Right lobe of liver (tissue), 6 donors: ENCODE data around the gene AMMECR1. TPM values are rescaled to one million over a fixed set of nuclear protein-coding genes. Genes with fewer than 3 reads are reported as not detected.
"Not testable (repeated sequence)": the region's sequence is repeated elsewhere in the genome, so short reads cannot be mapped to it uniquely, and the experiment has no call there.

Experiments
- ATAC-seq, 4 donors: fragments of 200-7000 bp; cut with Tn5 transposase; one replicate each; pipeline ENCODE4 v1.9.1; 2020; ENCODE audit warnings: mild to moderate bottlenecking in 4 of 4, moderate library complexity in 4 of 4
- DNase-seq, 3 donors: peaks; one replicate each; pipeline ENCODE4 v3.0.0-alpha.2; 2020
- H3K27ac ChIP-seq, 3 donors: fragments of 200-600 bp; one replicate each; pipeline ENCODE4 v1.8.0; 2022
- H3K27me3 ChIP-seq, 2 donors: fragments of 200-600 bp; one replicate each; pipeline ENCODE4 v1.8.0; 2022
- H3K36me3 ChIP-seq, 4 donors: fragments of 200-600 bp; sonication (generic) in 1 of 4; one replicate each; pipeline versions ENCODE4 v1.5.1 to v1.8.0; 2017 to 2022; ENCODE audit warnings: control low read depth in 1 of 4
- H3K4me1 ChIP-seq, 4 donors: fragments of 200-600 bp; sonication (generic) in 1 of 4; one replicate each; pipeline versions ENCODE4 v1.5.1 to v1.8.0; 2017 to 2022; ENCODE audit warnings: control low read depth in 1 of 4
- H3K4me3 ChIP-seq, 3 donors: fragments of 200-600 bp; one replicate each; pipeline ENCODE4 v1.8.0; 2022
- H3K9me3 ChIP-seq, 4 donors: fragments of 200-600 bp; sonication (generic) in 1 of 4; one replicate each; pipeline versions ENCODE4 v1.5.1 to v1.8.0; 2017 to 2022; ENCODE audit warnings: control low read depth in 1 of 4
- POLR2A ChIP-seq: fragments of 450-650 bp; IDR thresholded peaks from one replicate; pipeline ENCODE4 v1.6.1; 2017; ENCODE audit warnings: antibody characterized with exemption, mild to moderate bottlenecking
- WGBS: methylation state at CpG from one replicate; pipeline ENCODE4 v1.1.6; 2018; ENCODE audit warnings: low coverage, low lambda C conversion rate; ENCODE audit not compliant: insufficient coverage; ENCODE audit errors: missing lambda C conversion rate; 5-methylcytosine and 5-hydroxymethylcytosine counted together
- intact Hi-C, 2 donors: fragments of 100-400 bp; cut with DNase I; formaldehyde crosslinking; loops; one replicate each; pipeline versions ENCODE4 v1.11.2 to v1.14.1; 2022
- total RNA-seq, 6 experiments: library from RNA; depleted of rRNA in 2 of 6; stranded (reverse); fragments of >200 nt in 2 of 6; fragmentation: NEBNext Ultra II Directional in 3 of 6; extraction: Animal tissue kit (Norgen Biotek cat#: 25700) in 3 of 6; gene quantifications; one replicate each; pipeline versions ENCODE4 v1.1.0 to v1.2.4, GENCODE V29; 2016 to 2023
- TF ChIP-seq, protein P1 (sequence below), 4 donors: fragments of 200-600 bp in 3 of 4; fragments of 450-650 bp in 1 of 4; IDR thresholded peaks; one replicate each; pipeline versions ENCODE4 v1.5.1 to v1.8.0; 2016 to 2022; ENCODE audit warnings: antibody characterized with exemption in 4 of 4, mild to moderate bottlenecking in 2 of 4
- donor health status: DM: no; HTN: yes; CAD: no.
- donor health status: DM: no; HTN: no; CAD: no.
- donor health status: DM: no; HTN: no; CAD: no.
- donor health status: DM: no; HTN: yes; CAD: no.
- donor health status: DM: no; HTN: yes; CAD: no.

The AMMECR1 gene
- total RNA-seq, 6 experiments from 2014 or later = 3.1 to 3.9 (median 3.4) TPM

DNA sequence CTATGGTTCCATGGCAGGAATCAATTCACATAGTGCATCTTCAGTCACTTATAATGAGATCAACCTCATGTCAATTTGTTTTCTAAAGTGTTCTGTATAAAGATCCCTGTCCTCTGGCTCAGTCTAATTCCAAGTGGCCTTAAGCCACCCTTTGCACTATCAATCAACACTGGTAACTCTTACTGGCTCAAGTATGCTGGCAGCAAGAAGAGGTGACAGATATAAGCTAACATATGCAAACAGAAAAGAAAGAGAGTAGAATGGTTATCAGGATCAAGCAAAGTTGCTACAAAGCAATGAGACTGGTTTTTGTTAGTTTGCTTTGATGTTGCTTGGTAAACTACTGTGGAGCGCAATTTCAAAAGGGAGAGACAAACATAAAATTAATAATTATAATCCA is 67.0 kb downstream of the AMMECR1 start:
- TF ChIP-seq, protein P1, sequence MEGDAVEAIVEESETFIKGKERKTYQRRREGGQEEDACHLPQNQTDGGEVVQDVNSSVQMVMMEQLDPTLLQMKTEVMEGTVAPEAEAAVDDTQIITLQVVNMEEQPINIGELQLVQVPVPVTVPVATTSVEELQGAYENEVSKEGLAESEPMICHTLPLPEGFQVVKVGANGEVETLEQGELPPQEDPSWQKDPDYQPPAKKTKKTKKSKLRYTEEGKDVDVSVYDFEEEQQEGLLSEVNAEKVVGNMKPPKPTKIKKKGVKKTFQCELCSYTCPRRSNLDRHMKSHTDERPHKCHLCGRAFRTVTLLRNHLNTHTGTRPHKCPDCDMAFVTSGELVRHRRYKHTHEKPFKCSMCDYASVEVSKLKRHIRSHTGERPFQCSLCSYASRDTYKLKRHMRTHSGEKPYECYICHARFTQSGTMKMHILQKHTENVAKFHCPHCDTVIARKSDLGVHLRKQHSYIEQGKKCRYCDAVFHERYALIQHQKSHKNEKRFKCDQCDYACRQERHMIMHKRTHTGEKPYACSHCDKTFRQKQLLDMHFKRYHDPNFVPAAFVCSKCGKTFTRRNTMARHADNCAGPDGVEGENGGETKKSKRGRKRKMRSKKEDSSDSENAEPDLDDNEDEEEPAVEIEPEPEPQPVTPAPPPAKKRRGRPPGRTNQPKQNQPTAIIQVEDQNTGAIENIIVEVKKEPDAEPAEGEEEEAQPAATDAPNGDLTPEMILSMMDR (IDR thresholded peaks at IDR 0.05) = no peak
- TF ChIP-seq POLR2A = no peak
- 70% methylated on average over 1 of the region's 1 CpG for WGBS
- DNase-seq (no peak), ATAC-seq (no peak)
- intact Hi-C loops = no loop called here
- H3K4me3 ChIP-seq = no peak overlapping the region
- no peaks in the 10 kb centered on the region for H3K36me3 ChIP-seq
- no peaks in the 10 kb centered on the region for H3K27me3 ChIP-seq
- H3K9me3 ChIP-seq = no peaks in the 10 kb centered on the region
- no peaks in the 10 kb centered on the region for H3K4me1 ChIP-seq
- H3K27ac ChIP-seq = no peak overlapping the region

DNA sequence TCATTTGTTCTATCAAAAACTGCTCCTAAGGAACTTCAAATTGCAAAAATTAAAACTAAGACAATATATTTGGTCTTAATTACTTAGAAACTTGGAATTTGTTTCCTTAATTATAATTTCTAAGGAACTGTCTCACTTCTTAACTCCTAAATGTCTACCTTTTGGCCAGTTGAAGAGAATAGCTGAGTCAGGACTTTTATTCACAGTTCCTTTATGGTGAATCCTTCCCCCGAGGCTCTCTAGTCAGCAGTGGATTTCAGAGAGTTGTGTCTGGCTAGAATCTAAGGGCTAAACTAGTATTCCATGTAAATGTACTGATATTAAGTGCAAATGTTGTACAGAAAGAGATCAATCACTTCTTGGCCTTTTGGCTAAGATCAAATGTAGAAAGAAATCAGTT is 69.3 kb downstream of the AMMECR1 start:
- 47% methylated on average over 1 of the region's 1 CpG for WGBS
- intact Hi-C loops = no loop called here
- H3K4me3 ChIP-seq = no peak overlapping the region
- DNase-seq = no peak
- ATAC-seq = no peak
- H3K36me3 ChIP-seq = no peaks in the 10 kb centered on the region
- H3K27me3 ChIP-seq = no peaks in the 10 kb centered on the region
- H3K27ac ChIP-seq = no peak overlapping the region
- no peaks in the 10 kb centered on the region for H3K4me1 ChIP-seq
- TF ChIP-seq, protein P1 (IDR thresholded peaks at IDR 0.05) = no peak
- no peak for TF ChIP-seq POLR2A
- no peaks in the 10 kb centered on the region for H3K9me3 ChIP-seq

DNA sequence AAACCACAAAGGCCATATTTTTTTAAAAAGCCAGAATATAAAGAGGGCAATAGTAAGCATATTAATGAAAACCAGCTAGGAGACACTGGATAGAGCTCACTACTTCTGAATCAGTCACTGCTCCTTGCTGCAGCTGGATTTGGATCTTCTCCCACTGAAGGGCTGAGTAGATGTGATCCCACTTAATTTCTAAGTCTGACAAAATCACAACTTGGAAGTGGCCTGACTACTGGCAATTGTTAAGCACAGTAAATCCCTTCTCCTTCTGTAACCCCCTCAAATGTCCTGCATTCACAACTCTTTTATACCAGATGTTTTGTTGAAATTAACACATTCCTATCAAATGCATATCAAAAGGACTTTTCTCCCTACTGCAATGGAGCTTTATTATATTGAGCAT is 72.9 kb downstream of the AMMECR1 start:
- Histone ChIP-seq H3K27me3 (no peaks in the 10 kb centered on the region), H3K4me1 (no peaks in the 10 kb centered on the region), H3K27ac (no peak overlapping the region), H3K9me3 (no peaks in the 10 kb centered on the region), H3K4me3 (no peak overlapping the region), H3K36me3 (no peaks in the 10 kb centered on the region)
- ATAC-seq (no peak), DNase-seq (no peak)
- intact Hi-C loops = no loop called here
- TF ChIP-seq POLR2A = no peak
- TF ChIP-seq, protein P1 (IDR thresholded peaks at IDR 0.05) = no peak

DNA sequence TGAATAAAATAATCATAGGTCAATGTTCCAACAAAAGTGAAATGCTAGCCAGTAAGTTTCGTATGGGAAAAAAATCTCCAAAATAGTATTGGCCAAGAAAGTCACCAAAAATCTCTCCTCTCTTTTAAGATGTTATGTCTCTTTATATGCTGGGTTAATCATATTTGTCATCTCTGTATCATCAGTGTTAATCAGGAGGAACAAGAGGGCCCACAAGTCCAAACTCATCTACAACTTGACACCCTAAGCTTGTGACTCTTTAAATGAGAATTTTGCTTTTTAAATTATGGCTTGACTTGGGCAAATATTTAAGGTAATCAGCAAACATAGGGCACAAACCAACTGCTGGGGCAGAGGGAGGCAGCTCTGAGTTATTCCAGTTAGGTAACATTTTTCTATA is 75.5 kb downstream of the AMMECR1 start:
- Histone ChIP-seq H3K4me3 (no peak overlapping the region), H3K27ac (no peak overlapping the region), H3K4me1 (no peaks in the 10 kb centered on the region), H3K27me3 (no peaks in the 10 kb centered on the region), H3K36me3 (no peaks in the 10 kb centered on the region), H3K9me3 (no peaks in the 10 kb centered on the region)
- no peak for ATAC-seq
- TF ChIP-seq, protein P1 (IDR thresholded peaks at IDR 0.05) = no peak
- TF ChIP-seq POLR2A = no peak
- intact Hi-C loops = no loop called here
- WGBS = 53% methylated on average over 1 of the region's 1 CpG
- no peak for DNase-seq

DNA sequence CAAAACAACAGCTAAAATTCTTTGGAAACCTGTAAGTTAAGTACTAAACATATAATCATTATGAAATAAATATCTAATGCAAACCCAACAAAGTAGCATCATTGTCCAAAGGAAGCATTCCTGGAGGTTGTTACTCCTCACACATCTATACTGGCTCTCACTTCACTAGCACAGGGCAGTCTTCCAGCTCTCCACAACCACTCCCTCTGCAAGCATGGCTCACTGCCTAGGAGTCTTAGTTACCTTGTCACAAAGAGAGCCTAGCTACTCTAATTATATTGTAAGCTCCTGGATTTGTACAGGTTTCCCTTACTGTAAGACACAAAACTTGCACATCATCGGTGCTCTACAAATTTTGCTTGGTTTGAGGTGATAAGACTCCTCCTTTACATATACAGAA is 76.1 kb downstream of the AMMECR1 start:
- peak; percentile 52 to 70 (median 53) for ATAC-seq
- no peaks in the 10 kb centered on the region for H3K36me3 ChIP-seq
- no peak for TF ChIP-seq POLR2A
- TF ChIP-seq, protein P1 (IDR thresholded peaks at IDR 0.05) = no peak
- WGBS = 67% methylated on average over 1 of the region's 1 CpG
- no peaks in the 10 kb centered on the region for H3K9me3 ChIP-seq
- peak in 1 of 3 donors; percentile 42 for DNase-seq
- no peaks in the 10 kb centered on the region for H3K4me1 ChIP-seq
- H3K4me3 ChIP-seq = no peak overlapping the region
- no peaks in the 10 kb centered on the region for H3K27me3 ChIP-seq
- no peak overlapping the region for H3K27ac ChIP-seq
- intact Hi-C loops = no loop called here

DNA sequence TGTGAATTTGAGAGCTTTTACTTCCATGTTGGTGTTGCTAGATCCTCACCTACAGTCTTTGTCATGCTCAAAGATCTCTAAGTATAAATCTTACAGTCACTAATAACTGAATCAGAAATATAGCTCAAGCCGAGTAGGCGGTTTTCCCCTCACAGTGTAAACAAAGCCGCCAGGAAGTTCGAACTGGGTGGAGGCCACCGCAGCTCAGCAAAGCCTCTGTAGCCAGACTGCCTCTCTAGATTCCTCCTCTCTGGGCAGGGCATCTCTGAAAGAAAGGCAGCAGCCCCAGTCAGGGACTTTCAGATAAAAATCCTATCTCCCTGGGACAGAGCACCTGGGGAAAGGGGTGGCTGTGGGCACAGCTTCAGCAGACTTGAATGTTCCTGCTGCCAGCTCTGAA is 79.6 kb downstream of the AMMECR1 start:
- H3K36me3 ChIP-seq, ATAC-seq, H3K27ac ChIP-seq, intact Hi-C loops, H3K4me1 ChIP-seq, DNase-seq, H3K9me3 ChIP-seq, H3K27me3 ChIP-seq, H3K4me3 ChIP-seq: not testable (repeated sequence)
- 51% methylated on average over 5 of the region's 5 CpGs for WGBS

DNA sequence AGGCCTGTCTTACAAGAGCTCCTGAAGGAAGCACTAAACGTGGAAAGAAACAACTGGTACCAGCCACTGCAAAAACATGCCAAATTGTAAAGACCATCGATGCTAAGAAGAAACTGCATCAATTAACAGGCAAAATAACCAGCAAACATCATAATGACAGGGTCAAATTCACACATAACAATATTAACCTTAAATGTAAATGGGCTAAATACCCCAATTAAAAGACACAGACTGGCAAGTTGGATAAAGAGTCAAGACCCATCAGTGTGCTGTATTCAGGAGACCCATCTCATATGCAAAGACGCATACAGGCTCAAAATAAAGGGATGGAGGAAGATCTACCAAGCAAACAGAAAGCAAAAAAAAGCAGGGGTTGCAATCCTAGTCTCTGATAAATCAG is 86.4 kb downstream of the AMMECR1 start:
- ATAC-seq, H3K9me3 ChIP-seq: not testable (repeated sequence)

More for the DNA sequence above, 86.4 kb downstream of the AMMECR1 start:
- H3K27me3 ChIP-seq, H3K27ac ChIP-seq, H3K36me3 ChIP-seq, intact Hi-C loops, H3K4me3 ChIP-seq, H3K4me1 ChIP-seq, DNase-seq: not testable (repeated sequence)
- WGBS = 45% methylated on average over 3 of the region's 3 CpGs
